ENCODE results near the gene NINL.

Gene NINL

GRCh38 chr20:25444556-25444955 lies 140.8 kb downstream of the NINL start:
- TF ChIP-seq CTCF (IDR thresholded peaks at IDR 0.05; ENCODE audit: low read depth, low read length, missing control alignments) = no peak
- in situ Hi-C loops (cut with HindIII; ENCODE audit: low pct_ligation_motif_present, low sequenced_read_pairs) = no loop called here
- Histone ChIP-seq H3K4me3 (ENCODE audit: low read depth, low read length) (no peak overlapping the region), H3K27me3 (replicated peaks) (no peaks in the 10 kb centered on the region), H3K36me3 (replicated peaks) (peaks cover 2% of the 10 kb centered on the region), H3K27ac (no peak overlapping the region)
- no peak for DNase-seq

- no peaks in the 10 kb centered on the region for H3K27me3 ChIP-seq (replicated peaks)
- in situ Hi-C loops (cut with HindIII; ENCODE audit: low pct_ligation_motif_present, low sequenced_read_pairs) = no loop called here
- TF ChIP-seq CTCF (IDR thresholded peaks at IDR 0.05; ENCODE audit: low read depth, low read length, missing control alignments) = no peak
- H3K27ac ChIP-seq = no peak overlapping the region
- no peak for DNase-seq
- H3K4me3 ChIP-seq (ENCODE audit: low read depth, low read length) = no peak overlapping the region
- no peaks in the 10 kb centered on the region for H3K36me3 ChIP-seq (replicated peaks)
Observed at GRCh38 chr20:25439328-25439727, 146.0 kb downstream of the NINL start.

GRCh38 chr20:25437153-25437581 lies 148.2 kb downstream of the NINL start:
- no peaks in the 10 kb centered on the region for H3K27me3 ChIP-seq (replicated peaks)
- TF ChIP-seq CTCF (IDR thresholded peaks at IDR 0.05; ENCODE audit: low read depth, low read length, missing control alignments) = no peak

GRCh38 chr20:25424536-25424935 lies 160.8 kb downstream of the NINL start:
- Histone ChIP-seq H3K27me3 (replicated peaks) (no peaks in the 10 kb centered on the region), H3K4me3 (ENCODE audit: low read depth, low read length) (no peak overlapping the region), H3K36me3 (replicated peaks) (no peaks in the 10 kb centered on the region), H3K27ac (no peak overlapping the region)
- in situ Hi-C loops (cut with HindIII; ENCODE audit: low pct_ligation_motif_present, low sequenced_read_pairs) = no loop called here
- TF ChIP-seq CTCF (IDR thresholded peaks at IDR 0.05; ENCODE audit: low read depth, low read length, missing control alignments) = no peak
- DNase-seq = no peak

More at GRCh38 chr20:25437153-25437581, 148.2 kb downstream of the NINL start:
- H3K4me3 ChIP-seq (ENCODE audit: low read depth, low read length) = no peak overlapping the region
- H3K36me3 ChIP-seq (replicated peaks) = no peaks in the 10 kb centered on the region
- DNase-seq = no peak
- no peak overlapping the region for H3K27ac ChIP-seq
- in situ Hi-C loops (cut with HindIII; ENCODE audit: low pct_ligation_motif_present, low sequenced_read_pairs) = no loop called here

- no peak for DNase-seq
- Histone ChIP-seq H3K27me3 (replicated peaks) (no peaks in the 10 kb centered on the region), H3K4me3 (ENCODE audit: low read depth, low read length) (no peak overlapping the region), H3K27ac (no peak overlapping the region), H3K36me3 (replicated peaks) (no peaks in the 10 kb centered on the region)
- no peak for TF ChIP-seq CTCF (IDR thresholded peaks at IDR 0.05; ENCODE audit: low read depth, low read length, missing control alignments)
- in situ Hi-C loops (cut with HindIII; ENCODE audit: low pct_ligation_motif_present, low sequenced_read_pairs) = no loop called here
Observed at GRCh38 chr20:25422032-25422431, 163.3 kb downstream of the NINL start.

- Histone ChIP-seq H3K27me3 (replicated peaks) (no peaks in the 10 kb centered on the region), H3K27ac (no peak overlapping the region), H3K4me3 (ENCODE audit: low read depth, low read length) (no peak overlapping the region), H3K36me3 (replicated peaks) (no peaks in the 10 kb centered on the region)
- no peak for TF ChIP-seq CTCF (IDR thresholded peaks at IDR 0.05; ENCODE audit: low read depth, low read length, missing control alignments)
- no peak for DNase-seq
- in situ Hi-C loops (cut with HindIII; ENCODE audit: low pct_ligation_motif_present, low sequenced_read_pairs) = no loop called here
Observed at GRCh38 chr20:25421102-25421501, 164.2 kb downstream of the NINL start.

All from brain microvascular endothelial cell (primary cell).